GM18502 (cell line): ENCODE measurements around the gene PRTN3.
"Not testable (repeated sequence)": the region's sequence is repeated elsewhere in the genome, so short reads cannot be mapped to it uniquely, and the experiment has no call there.

Experiments
- ATAC-seq: cut with Tn5 transposase; IDR thresholded peaks from one replicate; pipeline ENCODE4 v1.9.1; 2021; ENCODE audit warnings: mild to moderate bottlenecking; ENCODE audit not compliant: unreplicated experiment, poor library complexity

PRTN3 gene

GRCh38 chr19:876780-877314 is 36.0 kb downstream of the PRTN3 start:
- no peak for ATAC-seq

GRCh38 chr19:877992-878660 is 37.3 kb downstream of the PRTN3 start:
- ATAC-seq: not testable (repeated sequence)

- not testable (repeated sequence) for ATAC-seq
These were observed 38.2 kb downstream of the PRTN3 start for GRCh38 chr19:878751-879561.

GRCh38 chr19:879711-880438 is 39.1 kb downstream of the PRTN3 start:
- no peak for ATAC-seq

- no peak for ATAC-seq
These were observed 40.7 kb downstream of the PRTN3 start for GRCh38 chr19:881385-882071.

- ATAC-seq: no peak
These were observed 42.2 kb downstream of the PRTN3 start for GRCh38 chr19:882871-883497.

- no peak for ATAC-seq
These were observed 42.9 kb downstream of the PRTN3 start for GRCh38 chr19:883661-884211.

GRCh38 chr19:884420-885211 is 43.8 kb downstream of the PRTN3 start:
- no peak for ATAC-seq

- ATAC-seq: no peak
These were observed 44.9 kb downstream of the PRTN3 start for GRCh38 chr19:885536-886224.

GRCh38 chr19:887072-887471 is 46.3 kb downstream of the PRTN3 start:
- no peak for ATAC-seq

- no peak for ATAC-seq
These were observed 46.8 kb downstream of the PRTN3 start for GRCh38 chr19:887599-887998.

- no peak for ATAC-seq
These were observed 48.0 kb downstream of the PRTN3 start for GRCh38 chr19:888581-889385.

GRCh38 chr19:889662-890295 is 49.0 kb downstream of the PRTN3 start:
- ATAC-seq: no peak

- ATAC-seq: no peak
These were observed 50.0 kb downstream of the PRTN3 start for GRCh38 chr19:890831-891230.

- not testable (repeated sequence) for ATAC-seq
These were observed 50.8 kb downstream of the PRTN3 start for GRCh38 chr19:891421-892200.

GRCh38 chr19:892243-892893 is 51.6 kb downstream of the PRTN3 start:
- ATAC-seq: peak; percentile 11
